Sigmoid colon (tissue), 7 donors: Measurements from ENCODE around the gene XYLT1. TPM values are rescaled to one million over a fixed set of nuclear protein-coding genes. Genes with fewer than 3 reads are reported as not detected.

Experiments
- DNase-seq: peaks from one replicate; pipeline ENCODE4 v3.0.0-alpha.2; 2019
- H3K27ac ChIP-seq, 4 donors: fragments of 200-600 bp; sonication (generic); one replicate each; pipeline ENCODE4 v1.5.1; 2016 to 2019; ENCODE audit warnings: mild to moderate bottlenecking in 1 of 4
- H3K27me3 ChIP-seq, 3 donors: fragments of 200-600 bp; sonication (generic); one replicate each; pipeline ENCODE4 v1.5.1; 2019; ENCODE audit warnings: mild to moderate bottlenecking in 1 of 3
- H3K36me3 ChIP-seq, 4 donors: fragments of 200-600 bp; sonication (generic); one replicate each; pipeline ENCODE4 v1.5.1; 2016 to 2019
- H3K4me1 ChIP-seq, 4 donors: fragments of 200-600 bp; sonication (generic); one replicate each; pipeline ENCODE4 v1.5.1; 2017 to 2019
- H3K4me3 ChIP-seq, 4 donors: fragments of 200-600 bp; sonication (generic); one replicate each; pipeline ENCODE4 v1.5.1; 2017 to 2019; ENCODE audit warnings: mild to moderate bottlenecking in 2 of 4, moderate library complexity in 1 of 4
- H3K9me3 ChIP-seq, 4 donors: fragments of 200-600 bp in 3 of 4; sonication (generic) in 3 of 4; one replicate each; pipeline versions ENCODE4 v1.5.1 to v1.6.1; 2013 to 2019
- EP300 ChIP-seq, 4 donors: sonication (generic); formaldehyde crosslinking; IDR thresholded peaks; one replicate each; pipeline ENCODE4 v1.6.1; 2017; ENCODE audit warnings: antibody characterized with exemption in 4 of 4
- POLR2A ChIP-seq, 2 donors: fragments of 450-650 bp; IDR thresholded peaks; one replicate each; pipeline ENCODE4 v1.6.1; 2016; ENCODE audit warnings: antibody characterized with exemption in 2 of 2, mild to moderate bottlenecking in 2 of 2, moderate library complexity in 2 of 2
- POLR2AphosphoS5 ChIP-seq, 4 donors: sonication (generic); formaldehyde crosslinking; IDR thresholded peaks; one replicate each; pipeline ENCODE4 v1.6.1; 2017; ENCODE audit warnings: antibody characterized with exemption in 4 of 4
- WGBS, 2 donors: extraction: QIAGEN DNeasy Blood & Tissue Kit; methylation state at CpG; one replicate each; pipeline ENCODE4 v1.1.7; 2013; 5-methylcytosine and 5-hydroxymethylcytosine counted together
- intact Hi-C: fragments of 100-400 bp; cut with DNase I; formaldehyde crosslinking; loops from one replicate; pipeline ENCODE4 v1.15.1; 2023
- polyA plus RNA-seq, 3 donors: library from polyadenylated mRNA; stranded (reverse); fragments of 200-250 nt; gene quantifications; one replicate each; pipeline ENCODE4 v1.2.3, GENCODE V29; 2013
- total RNA-seq, 4 donors: library from RNA; depleted of rRNA; stranded (reverse); fragments of >200 nt; gene quantifications; one replicate each; pipeline ENCODE4 v1.1.0, GENCODE V29; 2016
- TF ChIP-seq, protein P1 (sequence below), 4 experiments: fragments of 450-650 bp in 3 of 4; fragments of 200-600 bp in 1 of 4; IDR thresholded peaks; one replicate each; pipeline ENCODE4 v1.5.1; 2016 to 2019; ENCODE audit warnings: antibody characterized with exemption in 4 of 4, mild to moderate bottlenecking in 3 of 4, moderate library complexity in 2 of 4
- donor health status: healthy with polysubstance abuse.
- donor health status: Bipolar disorder and iron deficiency.
- donor health status: healthy.

The XYLT1 gene
- total and polyA plus RNA-seq, 7 donors = 0.60 to 33.2 (median 23.0) TPM

DNA sequence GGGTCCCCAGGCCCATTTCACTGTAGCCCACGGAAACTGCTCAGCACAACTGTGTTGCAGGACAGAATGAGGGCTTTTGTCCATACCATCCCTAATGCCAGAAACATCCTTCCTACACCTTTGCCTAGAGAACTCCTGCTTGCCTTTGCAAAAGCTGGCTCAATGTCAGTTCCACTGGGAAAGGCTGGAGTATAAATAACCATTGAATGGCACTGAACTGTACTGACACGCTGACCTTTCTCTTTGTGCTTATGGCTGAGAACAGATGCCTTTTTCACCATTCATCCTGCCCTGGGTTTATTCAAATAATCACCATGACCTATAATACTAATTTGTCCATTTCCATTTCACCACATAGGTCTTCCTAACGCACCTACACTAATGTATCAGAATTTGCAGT, 300.3 kb downstream of the XYLT1 start:
- Histone ChIP-seq H3K4me3 (no peak overlapping the region), H3K4me1 (no peaks in the 10 kb centered on the region), H3K27ac (no peak overlapping the region), H3K27me3 (no peaks in the 10 kb centered on the region), H3K9me3 (no peaks in the 10 kb centered on the region), H3K36me3 (peaks cover 0 to 14% (median 5%) of the 10 kb centered on the region in 4 donors)
- intact Hi-C loops = no loop called here
- no peak for TF ChIP-seq POLR2AphosphoS5 (IDR thresholded peaks at IDR 0.05)
- no peak for TF ChIP-seq EP300 (IDR thresholded peaks at IDR 0.05)
- TF ChIP-seq POLR2A (IDR thresholded peaks at IDR 0.05) = no peak
- TF ChIP-seq, protein P1, sequence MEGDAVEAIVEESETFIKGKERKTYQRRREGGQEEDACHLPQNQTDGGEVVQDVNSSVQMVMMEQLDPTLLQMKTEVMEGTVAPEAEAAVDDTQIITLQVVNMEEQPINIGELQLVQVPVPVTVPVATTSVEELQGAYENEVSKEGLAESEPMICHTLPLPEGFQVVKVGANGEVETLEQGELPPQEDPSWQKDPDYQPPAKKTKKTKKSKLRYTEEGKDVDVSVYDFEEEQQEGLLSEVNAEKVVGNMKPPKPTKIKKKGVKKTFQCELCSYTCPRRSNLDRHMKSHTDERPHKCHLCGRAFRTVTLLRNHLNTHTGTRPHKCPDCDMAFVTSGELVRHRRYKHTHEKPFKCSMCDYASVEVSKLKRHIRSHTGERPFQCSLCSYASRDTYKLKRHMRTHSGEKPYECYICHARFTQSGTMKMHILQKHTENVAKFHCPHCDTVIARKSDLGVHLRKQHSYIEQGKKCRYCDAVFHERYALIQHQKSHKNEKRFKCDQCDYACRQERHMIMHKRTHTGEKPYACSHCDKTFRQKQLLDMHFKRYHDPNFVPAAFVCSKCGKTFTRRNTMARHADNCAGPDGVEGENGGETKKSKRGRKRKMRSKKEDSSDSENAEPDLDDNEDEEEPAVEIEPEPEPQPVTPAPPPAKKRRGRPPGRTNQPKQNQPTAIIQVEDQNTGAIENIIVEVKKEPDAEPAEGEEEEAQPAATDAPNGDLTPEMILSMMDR (IDR thresholded peaks at IDR 0.05) = no peak
- 95 to 97% methylated on average over 3 of the region's 3 CpGs for WGBS, 2 donors
- no peak for DNase-seq

DNA sequence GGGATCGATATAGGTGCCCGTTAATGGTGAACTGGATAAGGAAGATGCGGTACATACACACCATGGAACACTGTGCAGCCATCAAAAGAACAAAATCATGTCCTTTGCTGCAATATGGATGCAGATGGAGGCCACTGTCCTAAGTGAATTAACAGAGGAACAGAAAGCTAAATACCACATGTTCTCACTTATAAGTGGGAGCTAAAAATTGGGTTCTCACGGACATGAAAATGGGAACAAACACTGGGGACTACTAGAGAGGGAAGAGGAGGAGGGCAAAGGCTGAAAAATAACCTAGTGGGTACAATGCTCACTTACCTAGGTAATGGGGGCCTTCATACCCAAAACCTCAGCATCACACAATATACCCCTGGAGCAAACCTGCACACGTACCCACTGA, 302.6 kb downstream of the XYLT1 start:
- 95 to 96% methylated on average over 5 of the region's 5 CpGs for WGBS, 2 donors
- no peak overlapping the region for H3K4me3 ChIP-seq
- H3K9me3 ChIP-seq = no peaks in the 10 kb centered on the region
- no peaks in the 10 kb centered on the region for H3K27me3 ChIP-seq
- TF ChIP-seq EP300 (IDR thresholded peaks at IDR 0.05) (no peak), POLR2A (IDR thresholded peaks at IDR 0.05) (no peak), POLR2AphosphoS5 (IDR thresholded peaks at IDR 0.05) (no peak)
- TF ChIP-seq, protein P1 (IDR thresholded peaks at IDR 0.05) = no peak
- no peak overlapping the region for H3K27ac ChIP-seq
- DNase-seq = no peak
- peaks cover 0 to 9% (median 3%) of the 10 kb centered on the region in 4 donors for H3K36me3 ChIP-seq
- H3K4me1 ChIP-seq = no peaks in the 10 kb centered on the region
- intact Hi-C loops = no loop called here

DNA sequence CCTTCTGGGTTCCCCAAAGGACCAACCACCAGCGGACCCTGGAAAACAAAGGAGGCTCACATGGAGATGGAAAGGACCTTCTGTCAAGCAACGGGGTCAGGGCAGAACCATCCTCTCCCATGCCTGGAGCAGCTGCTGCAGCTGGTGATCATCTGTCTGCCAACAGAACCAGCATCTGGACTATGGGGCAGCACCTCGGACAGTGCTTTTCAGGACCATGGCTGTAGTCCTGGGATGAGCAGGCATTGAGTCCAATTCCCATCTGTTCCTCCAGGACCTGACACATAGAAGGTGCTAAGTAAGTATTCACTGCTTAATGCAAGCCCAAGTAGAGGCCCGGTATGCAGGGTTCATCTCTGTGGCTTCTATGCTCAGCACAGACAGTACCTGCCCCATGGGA, 304.7 kb downstream of the XYLT1 start:
- no peak overlapping the region for H3K27ac ChIP-seq
- no peak overlapping the region for H3K4me3 ChIP-seq
- no peaks in the 10 kb centered on the region for H3K27me3 ChIP-seq
- intact Hi-C loops = no loop called here
- peaks cover 0 to 9% (median 3%) of the 10 kb centered on the region in 4 donors for H3K36me3 ChIP-seq
- H3K4me1 ChIP-seq = peaks cover 0 to under 1% (median under 1%) of the 10 kb centered on the region in 4 donors
- no peaks in the 10 kb centered on the region for H3K9me3 ChIP-seq
- 95 to 96% methylated on average over 4 of the region's 4 CpGs for WGBS, 2 donors
- DNase-seq = no peak
- TF ChIP-seq POLR2A (IDR thresholded peaks at IDR 0.05) (no peak), POLR2AphosphoS5 (IDR thresholded peaks at IDR 0.05) (no peak), EP300 (IDR thresholded peaks at IDR 0.05) (no peak)
- TF ChIP-seq, protein P1 (IDR thresholded peaks at IDR 0.05) = no peak

DNA sequence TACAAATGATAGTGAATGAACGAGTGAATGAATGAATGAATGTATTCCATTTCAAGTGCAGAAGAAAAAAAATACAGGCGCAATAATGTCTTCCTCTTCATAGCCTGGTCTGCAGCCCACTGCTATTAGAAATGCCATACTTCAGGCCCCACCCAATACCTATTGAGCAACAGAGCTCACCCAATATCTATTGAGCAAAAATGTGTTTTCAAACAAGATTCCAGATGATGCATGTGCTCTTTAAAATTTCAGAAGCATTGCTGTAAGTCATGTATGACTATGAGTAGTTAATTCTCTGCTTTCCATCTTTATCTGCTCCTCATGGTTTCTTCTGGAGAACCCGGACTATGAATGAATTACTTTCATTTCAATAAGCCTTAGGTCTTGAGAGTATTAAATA, 308.2 kb downstream of the XYLT1 start:
- Histone ChIP-seq H3K36me3 (peaks cover 0 to 19% (median 4%) of the 10 kb centered on the region in 4 donors), H3K4me3 (no peak overlapping the region), H3K9me3 (no peaks in the 10 kb centered on the region), H3K4me1 (peaks cover 0 to 8% (median 4%) of the 10 kb centered on the region in 4 donors), H3K27ac (no peak overlapping the region), H3K27me3 (no peaks in the 10 kb centered on the region)
- intact Hi-C loops = no loop called here
- TF ChIP-seq, protein P1 (IDR thresholded peaks at IDR 0.05) = no peak
- TF ChIP-seq POLR2A (IDR thresholded peaks at IDR 0.05) (no peak), POLR2AphosphoS5 (IDR thresholded peaks at IDR 0.05) (no peak), EP300 (IDR thresholded peaks at IDR 0.05) (no peak)
- 95 to 96% methylated on average over 3 of the region's 3 CpGs for WGBS, 2 donors
- DNase-seq = no peak

DNA sequence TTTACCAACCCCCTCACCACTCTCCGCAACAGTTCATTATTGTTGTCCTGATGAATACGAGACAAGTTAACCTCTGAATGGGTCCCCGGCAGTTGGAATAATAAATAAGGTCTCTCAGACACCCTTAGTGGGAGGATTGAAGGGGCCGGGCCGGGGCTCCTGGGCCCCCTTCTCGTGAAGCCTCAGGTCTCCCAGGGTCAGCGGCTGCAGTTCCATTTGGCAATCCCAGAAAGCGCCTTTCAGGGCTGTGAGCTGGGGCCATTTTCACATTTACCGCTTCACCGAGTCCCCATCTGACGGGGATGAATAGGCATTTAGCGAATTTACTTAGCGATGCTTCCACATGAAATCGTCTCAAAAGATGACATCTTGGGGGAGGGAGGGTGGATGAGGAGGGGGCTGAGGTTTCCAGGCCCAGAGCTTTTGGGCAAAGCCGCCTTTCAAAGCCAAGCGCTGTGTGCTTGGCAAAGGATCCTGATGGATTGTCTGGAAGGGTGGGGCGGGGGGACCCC, 309.8 kb downstream of the XYLT1 start:
- Histone ChIP-seq H3K27ac (no peak overlapping the region), H3K27me3 (no peaks in the 10 kb centered on the region), H3K9me3 (no peaks in the 10 kb centered on the region), H3K4me1 (peaks cover 0 to 8% (median 4%) of the 10 kb centered on the region in 4 donors), H3K4me3 (no peak overlapping the region), H3K36me3 (peaks cover 0 to 20% (median 3%) of the 10 kb centered on the region in 4 donors)
- DNase-seq = no peak
- intact Hi-C loops = no loop called here
- 86 to 92% methylated on average over 17 of the region's 17 CpGs for WGBS, 2 donors
- TF ChIP-seq EP300 (IDR thresholded peaks at IDR 0.05) = no peak
- TF ChIP-seq POLR2A (IDR thresholded peaks at IDR 0.05) = no peak
- TF ChIP-seq, protein P1 (IDR thresholded peaks at IDR 0.05) = no peak
- TF ChIP-seq POLR2AphosphoS5 (IDR thresholded peaks at IDR 0.05) = no peak
